Mesothelial cell of epicardium (in vitro differentiated cells): ENCODE measurements around the gene GOLGA1. TPM values are rescaled to one million over a fixed set of nuclear protein-coding genes. Genes with fewer than 3 reads are reported as not detected.
A peak's percentile ranks its signal among the peaks of the same experiment; 100 is the strongest.

ENCODE experiments used
- DNase-seq, 2 experiments: peaks; one replicate each; pipeline ENCODE4 v3.0.0; 2021; ENCODE audit warnings: low spot score in 2 of 2; ENCODE audit not compliant: unreplicated experiment in 2 of 2
- H3K27ac Mint-ChIP-seq: 2 replicates; pipeline ENCODE4 v1.8.0; 2021; ENCODE audit warnings: mixed read lengths
- H3K27me3 Mint-ChIP-seq: 2 replicates; pipeline ENCODE4 v1.8.0; 2021; ENCODE audit warnings: low read depth, mixed read lengths
- H3K36me3 Mint-ChIP-seq: 2 replicates; pipeline ENCODE4 v1.8.0; 2021; ENCODE audit warnings: mixed read lengths
- H3K4me1 Mint-ChIP-seq: 2 replicates; pipeline ENCODE4 v1.8.0; 2021; ENCODE audit warnings: mixed read lengths
- H3K4me3 Mint-ChIP-seq: 2 replicates; pipeline ENCODE4 v1.8.0; 2021; ENCODE audit warnings: mild to moderate bottlenecking, moderate library complexity, mixed read lengths
- H3K9me3 Mint-ChIP-seq: 2 replicates; pipeline ENCODE4 v1.8.0; 2021; ENCODE audit warnings: mixed read lengths
- CTCF ChIP-seq: fragments of 200-600 bp; sonication (generic); IDR thresholded peaks from one replicate; pipeline ENCODE4 v1.5.0; 2021; ENCODE audit warnings: antibody characterized with exemption; ENCODE audit not compliant: unreplicated experiment
- total RNA-seq: library from RNA; stranded (reverse); gene quantifications from 3 replicates; pipeline ENCODE4 v1.2.1, GENCODE V29; 2021

GOLGA1 gene
- 19.8 to 23.6 TPM (median 23.4 TPM) in 3 replicates for total RNA-seq

DNA sequence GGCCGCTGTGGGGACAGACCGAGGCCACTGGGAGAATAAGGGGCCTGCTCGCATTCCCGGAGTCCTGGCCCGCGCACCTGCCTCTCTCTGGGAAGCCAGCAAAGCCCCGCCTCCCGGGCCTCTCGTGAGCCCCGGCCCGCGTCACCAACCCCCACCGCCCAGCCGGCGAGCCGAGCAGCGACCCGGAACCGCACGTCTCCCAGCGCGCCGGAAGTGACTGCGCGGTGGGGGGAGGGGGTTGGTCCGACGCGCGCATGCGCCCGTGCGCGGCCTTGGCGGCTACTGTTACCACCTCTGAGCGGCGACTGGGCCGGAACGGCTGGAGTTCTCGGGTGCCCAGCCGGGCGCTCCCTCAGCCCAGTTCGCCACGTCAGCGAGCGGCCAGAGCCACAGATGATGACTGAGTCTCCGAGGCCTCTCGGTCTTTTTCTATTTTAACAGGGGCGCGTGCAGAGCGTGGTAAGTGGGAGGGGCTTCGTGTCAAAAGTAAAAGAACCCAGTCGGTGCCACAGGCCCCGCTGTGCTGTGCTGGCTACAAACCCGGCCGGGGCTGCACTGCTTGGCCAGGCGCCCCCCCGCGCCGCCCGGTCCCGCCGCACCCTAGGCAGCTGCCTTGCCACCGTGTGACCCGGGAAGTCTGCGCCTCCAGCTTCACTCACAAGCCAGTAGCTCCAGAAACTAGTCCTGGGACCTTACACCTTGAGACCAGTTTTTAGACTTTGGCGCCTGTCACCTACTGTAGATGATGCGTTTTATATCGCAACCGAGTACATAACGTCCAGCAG is at the start of gene GOLGA1:
GOLGA1 (minus strand) TSS at position 190 of the 785 bp plus-strand sequence. CDS start 2,372 bp downstream, outside the sequence.
- H3K4me3 Mint-ChIP-seq = peak within 1 kb of the TSS; percentile 94
- peak; percentile 96 to 97 for DNase-seq
- no peaks in the 10 kb centered on the region for H3K27me3 Mint-ChIP-seq
- no peak for TF ChIP-seq CTCF
- H3K4me1 Mint-ChIP-seq = peaks cover 13% of the 10 kb centered on the region
- H3K9me3 Mint-ChIP-seq = no peaks in the 10 kb centered on the region
- peaks cover 5% of the 10 kb centered on the region for H3K36me3 Mint-ChIP-seq
- H3K27ac Mint-ChIP-seq = peak within 1 kb of the TSS; percentile 99

DNA sequence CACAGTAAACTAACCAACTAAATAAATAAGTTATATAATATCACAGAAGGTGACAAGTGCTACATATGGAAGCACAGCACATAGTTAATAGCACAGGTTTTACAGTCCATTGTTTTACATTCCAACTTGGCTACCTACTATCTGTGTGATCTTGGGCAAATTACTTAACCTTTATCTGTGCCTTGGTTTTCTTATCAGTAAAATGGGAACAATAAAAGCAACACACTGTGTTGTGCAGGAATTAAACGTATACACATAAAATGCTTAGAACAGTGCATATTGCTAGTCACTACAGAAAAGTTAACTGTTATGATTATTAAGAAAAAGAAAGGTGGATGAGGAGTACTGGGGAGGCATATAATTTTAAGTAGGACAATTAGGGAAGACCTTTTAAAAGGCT is 42.8 kb upstream of the GOLGA1 start:
- DNase-seq = no peak
- Mint-ChIP-seq H3K27ac (no peak overlapping the region), H3K4me3 (no peak overlapping the region), H3K4me1 (no peaks in the 10 kb centered on the region), H3K36me3 (peaks cover 38% of the 10 kb centered on the region), H3K9me3 (no peaks in the 10 kb centered on the region), H3K27me3 (no peaks in the 10 kb centered on the region)
- no peak for TF ChIP-seq CTCF

DNA sequence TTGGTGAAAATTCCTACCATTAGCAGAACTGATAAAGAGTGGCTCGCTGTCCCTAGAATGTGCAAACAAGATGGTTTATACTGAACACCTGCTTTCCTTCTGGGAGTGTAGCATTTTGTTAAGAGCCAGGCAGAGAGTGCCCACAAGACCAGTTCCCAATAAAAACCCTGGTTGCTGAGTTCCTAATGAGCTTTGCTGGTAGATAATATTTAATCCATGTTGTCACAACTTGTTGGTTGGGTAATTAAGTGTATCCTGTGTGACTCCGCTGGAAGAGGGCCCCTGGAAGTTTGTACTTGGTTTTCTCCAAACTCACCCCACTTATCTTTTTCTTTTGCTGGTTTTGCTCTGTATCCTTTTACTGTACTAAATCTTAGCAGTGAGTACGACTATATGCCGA is 39.5 kb upstream of the GOLGA1 start:
- peaks cover 31% of the 10 kb centered on the region for H3K36me3 Mint-ChIP-seq
- H3K4me3 Mint-ChIP-seq = no peak overlapping the region
- H3K27me3 Mint-ChIP-seq = no peaks in the 10 kb centered on the region

GRCh38 chr9:124975131-124975530 is 34.2 kb upstream of the GOLGA1 start:
- H3K9me3 Mint-ChIP-seq = no peaks in the 10 kb centered on the region
- H3K27me3 Mint-ChIP-seq = no peaks in the 10 kb centered on the region
- H3K4me3 Mint-ChIP-seq = no peak overlapping the region
- peaks cover 15% of the 10 kb centered on the region for H3K36me3 Mint-ChIP-seq
- no peak for DNase-seq
- no peak for TF ChIP-seq CTCF
- no peak overlapping the region for H3K27ac Mint-ChIP-seq
- no peaks in the 10 kb centered on the region for H3K4me1 Mint-ChIP-seq

More for the DNA sequence above, 39.5 kb upstream of the GOLGA1 start:
- Mint-ChIP-seq H3K9me3 (no peaks in the 10 kb centered on the region), H3K4me1 (no peaks in the 10 kb centered on the region), H3K27ac (no peak overlapping the region)
- DNase-seq = no peak
- TF ChIP-seq CTCF = no peak

GRCh38 chr9:124973807-124974206 is 32.9 kb upstream of the GOLGA1 start:
- Mint-ChIP-seq H3K27ac (no peak overlapping the region), H3K4me1 (no peaks in the 10 kb centered on the region), H3K9me3 (no peaks in the 10 kb centered on the region), H3K36me3 (peaks cover 16% of the 10 kb centered on the region), H3K27me3 (no peaks in the 10 kb centered on the region), H3K4me3 (no peak overlapping the region)
- no peak for DNase-seq
- no peak for TF ChIP-seq CTCF
